Measurements from ENCODE around the gene SAPCD2.

The SAPCD2 gene

DNA sequence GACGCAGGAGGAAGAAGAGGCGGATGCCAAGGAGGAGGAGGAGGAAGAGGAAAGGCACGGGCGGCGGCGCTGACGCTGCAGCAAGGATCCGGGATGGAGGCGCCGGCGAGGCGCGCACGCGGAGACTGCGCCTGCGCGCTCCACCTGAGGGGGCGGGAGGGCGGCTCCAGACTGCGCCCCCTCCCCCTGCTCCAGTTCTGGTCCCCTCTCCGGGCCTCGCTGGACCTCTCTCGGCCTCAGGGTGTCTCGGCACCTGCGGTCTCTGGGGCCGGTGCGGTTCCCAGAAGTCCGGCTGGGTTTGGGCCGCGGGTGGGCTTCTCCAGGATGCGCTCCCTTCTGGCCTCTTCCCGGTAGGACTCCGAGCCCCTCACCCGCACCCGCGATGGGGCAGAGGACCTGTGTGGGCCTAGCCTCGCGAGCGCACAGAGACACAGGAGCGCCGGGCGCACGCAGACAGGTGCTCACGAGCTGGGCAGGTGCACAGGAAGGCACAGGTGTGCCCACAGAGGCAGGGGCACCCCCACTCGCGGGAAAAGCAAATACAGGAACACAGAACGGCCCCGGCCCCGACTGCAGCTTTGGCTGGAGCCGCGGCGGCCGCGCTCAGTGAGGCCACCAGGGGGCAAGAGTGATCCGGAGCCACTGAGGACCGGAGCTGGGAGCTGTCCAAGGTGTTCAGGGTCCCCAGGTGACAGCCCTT, 24.1 kb downstream of the SAPCD2 start, which contains the start of gene NPDC1:
Gene NPDC1 (minus strand): TSS at position 90 of the 700 bp plus-strand sequence. CDS start 188 bp downstream, outside the sequence.
- no peak for DNase-seq (ENCODE audit: low read depth, low spot score)
- peak within 1 kb of the TSS; percentile 65 for H3K4me3 ChIP-seq (ENCODE audit: low read depth, low read length)
- POLR2A ChIA-PET = interaction anchor here (0.6 to 0.9 kb wide), 2 partner anchors 11 to 181 kb away, joined by 3 read pairs; partner anchors contain the start of gene RNF224
- CTCF ChIA-PET = interaction anchor here (0.7 to 10.9 kb wide), 29 partner anchors 10 to 268 kb away, joined by 3 to 364 read pairs (median 4); partner anchors contain the start of genes ABCA2, CYSRT1, FBXW5 and FUT7
- TF ChIP-seq, protein P1, sequence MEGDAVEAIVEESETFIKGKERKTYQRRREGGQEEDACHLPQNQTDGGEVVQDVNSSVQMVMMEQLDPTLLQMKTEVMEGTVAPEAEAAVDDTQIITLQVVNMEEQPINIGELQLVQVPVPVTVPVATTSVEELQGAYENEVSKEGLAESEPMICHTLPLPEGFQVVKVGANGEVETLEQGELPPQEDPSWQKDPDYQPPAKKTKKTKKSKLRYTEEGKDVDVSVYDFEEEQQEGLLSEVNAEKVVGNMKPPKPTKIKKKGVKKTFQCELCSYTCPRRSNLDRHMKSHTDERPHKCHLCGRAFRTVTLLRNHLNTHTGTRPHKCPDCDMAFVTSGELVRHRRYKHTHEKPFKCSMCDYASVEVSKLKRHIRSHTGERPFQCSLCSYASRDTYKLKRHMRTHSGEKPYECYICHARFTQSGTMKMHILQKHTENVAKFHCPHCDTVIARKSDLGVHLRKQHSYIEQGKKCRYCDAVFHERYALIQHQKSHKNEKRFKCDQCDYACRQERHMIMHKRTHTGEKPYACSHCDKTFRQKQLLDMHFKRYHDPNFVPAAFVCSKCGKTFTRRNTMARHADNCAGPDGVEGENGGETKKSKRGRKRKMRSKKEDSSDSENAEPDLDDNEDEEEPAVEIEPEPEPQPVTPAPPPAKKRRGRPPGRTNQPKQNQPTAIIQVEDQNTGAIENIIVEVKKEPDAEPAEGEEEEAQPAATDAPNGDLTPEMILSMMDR (IDR thresholded peaks at IDR 0.05; ENCODE audit: insufficient read depth, low read length, missing control alignments) = peak; percentile 93

DNA sequence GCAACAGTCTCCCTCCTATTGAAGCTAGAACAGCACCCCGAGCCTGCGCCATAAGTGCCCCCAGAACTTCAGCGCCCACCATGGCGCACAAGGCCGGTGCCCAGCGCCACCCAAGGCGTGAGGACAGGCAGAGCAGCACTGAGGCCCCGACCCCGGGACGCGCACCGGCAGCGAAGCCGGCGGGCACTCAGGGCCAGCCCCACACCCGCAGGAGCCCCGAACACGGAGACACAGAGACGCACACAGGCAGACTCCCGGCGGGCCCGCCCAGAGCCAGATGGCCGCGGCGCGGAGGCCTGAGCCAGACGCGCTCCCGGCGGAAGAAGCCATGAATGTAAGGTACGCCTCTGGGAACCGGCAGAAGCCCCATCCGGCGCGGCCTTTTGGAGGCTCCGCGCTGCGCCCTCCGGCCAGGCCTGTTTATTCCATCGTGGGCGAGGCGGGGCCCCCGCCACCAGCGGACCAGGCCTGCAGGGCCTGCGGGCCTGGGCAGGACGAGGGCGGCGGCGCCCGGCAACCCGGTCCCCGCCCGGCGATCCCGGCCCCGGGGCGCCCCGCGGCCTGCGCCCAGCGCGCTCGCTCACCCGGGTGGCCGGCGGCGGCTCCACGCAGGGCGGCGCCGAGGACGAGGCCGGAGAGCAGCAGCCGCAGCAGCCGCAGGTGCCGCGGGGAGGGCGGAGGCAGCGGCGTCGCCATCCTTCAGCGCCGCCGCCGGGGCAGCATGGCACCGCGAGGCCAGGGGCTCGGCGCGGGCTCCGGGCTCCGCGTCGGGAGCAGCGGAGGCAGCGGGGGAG, 24.9 kb downstream of the SAPCD2 start:
- CTCF ChIA-PET = interaction anchor here (0.6 to 10.9 kb wide), 15 partner anchors 10 to 257 kb away, joined by 3 to 364 read pairs (median 7); partner anchors contain the start of genes ABCA2, CYSRT1, FUT7 and RNF208
- no peak for DNase-seq (ENCODE audit: low read depth, low spot score)

DNA sequence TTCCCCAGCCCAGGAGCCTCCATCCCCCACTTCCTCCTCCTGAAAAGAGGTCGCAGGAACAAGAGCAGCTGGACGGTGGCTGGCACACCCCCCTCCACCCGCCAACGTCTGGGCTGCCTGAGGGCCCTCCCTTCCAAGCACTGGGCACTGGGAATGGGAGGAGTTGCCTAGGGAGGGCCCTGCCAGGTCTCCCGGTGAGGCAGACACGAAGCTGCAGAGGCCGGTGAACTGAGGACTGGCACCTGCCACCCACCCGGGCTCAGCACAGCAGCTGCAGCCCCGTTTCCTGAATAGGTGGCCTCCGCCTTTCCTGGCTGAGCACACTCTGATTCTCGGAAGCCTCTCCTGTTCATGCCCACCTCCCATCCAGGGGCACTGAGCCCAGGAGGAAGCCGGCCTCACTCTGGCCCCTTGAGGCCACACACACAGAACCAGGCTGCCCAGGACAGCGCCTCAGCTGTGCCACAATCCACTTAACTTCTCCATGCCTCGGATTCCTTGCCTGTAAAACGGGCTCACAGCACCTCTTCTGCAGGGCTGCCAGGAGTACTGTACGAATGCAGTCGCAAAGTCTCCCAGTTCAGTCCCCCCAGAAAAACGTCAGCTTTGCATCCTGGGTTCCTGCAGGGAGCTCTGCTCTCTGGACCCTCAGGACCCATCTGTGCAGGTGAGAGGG, 25.7 kb downstream of the SAPCD2 start:
- ChIA-PET CTCF (interaction anchor here (0.6 to 2.6 kb wide), 13 partner anchors 8 to 192 kb away, joined by 3 to 36 read pairs (median 4); partner anchors contain the start of genes ABCA2, FUT7, RNF224 and SAPCD2), POLR2A (no interaction called here)
- H3K4me3 ChIP-seq (ENCODE audit: low read depth, low read length) = peak overlapping the region; percentile 65
- TF ChIP-seq, protein P1 (IDR thresholded peaks at IDR 0.05; ENCODE audit: insufficient read depth, low read length, missing control alignments) = no peak
- no peak for DNase-seq (ENCODE audit: low read depth, low spot score)

More for the DNA sequence above, 24.9 kb downstream of the SAPCD2 start:
- POLR2A ChIA-PET = no interaction called here
- H3K4me3 ChIP-seq (ENCODE audit: low read depth, low read length) = peak overlapping the region; percentile 65
- TF ChIP-seq, protein P1 (IDR thresholded peaks at IDR 0.05; ENCODE audit: insufficient read depth, low read length, missing control alignments) = no peak

DNA sequence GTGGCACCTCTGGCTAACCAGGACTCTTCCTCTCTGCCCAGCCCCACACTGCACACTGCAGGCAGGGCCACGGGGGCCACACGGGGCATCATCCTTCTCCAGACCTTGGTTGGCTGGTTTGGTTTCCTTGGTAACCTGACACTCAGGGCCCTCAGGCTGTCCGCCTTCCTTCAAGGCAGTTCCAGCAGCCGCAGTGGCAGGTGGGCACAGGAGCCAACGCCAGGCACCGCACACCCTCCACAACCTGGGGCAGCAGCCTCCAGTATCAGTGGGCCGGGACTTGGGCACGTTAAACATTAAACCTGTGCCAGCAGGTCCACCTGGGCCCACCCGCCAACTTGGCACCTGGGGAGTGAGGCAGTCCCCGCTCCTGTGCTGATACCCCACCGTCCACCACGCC, 26.3 kb downstream of the SAPCD2 start:
- DNase-seq (ENCODE audit: low read depth, low spot score) = no peak
- ChIA-PET CTCF (interaction anchor here (0.6 to 2.6 kb wide), 10 partner anchors 9 to 96 kb away, joined by 3 to 36 read pairs (median 6); partner anchors contain the start of genes ABCA2, FUT7 and SAPCD2), POLR2A (no interaction called here)
- TF ChIP-seq, protein P1 (IDR thresholded peaks at IDR 0.05; ENCODE audit: insufficient read depth, low read length, missing control alignments) = no peak
- no peak overlapping the region for H3K4me3 ChIP-seq (ENCODE audit: low read depth, low read length)

DNA sequence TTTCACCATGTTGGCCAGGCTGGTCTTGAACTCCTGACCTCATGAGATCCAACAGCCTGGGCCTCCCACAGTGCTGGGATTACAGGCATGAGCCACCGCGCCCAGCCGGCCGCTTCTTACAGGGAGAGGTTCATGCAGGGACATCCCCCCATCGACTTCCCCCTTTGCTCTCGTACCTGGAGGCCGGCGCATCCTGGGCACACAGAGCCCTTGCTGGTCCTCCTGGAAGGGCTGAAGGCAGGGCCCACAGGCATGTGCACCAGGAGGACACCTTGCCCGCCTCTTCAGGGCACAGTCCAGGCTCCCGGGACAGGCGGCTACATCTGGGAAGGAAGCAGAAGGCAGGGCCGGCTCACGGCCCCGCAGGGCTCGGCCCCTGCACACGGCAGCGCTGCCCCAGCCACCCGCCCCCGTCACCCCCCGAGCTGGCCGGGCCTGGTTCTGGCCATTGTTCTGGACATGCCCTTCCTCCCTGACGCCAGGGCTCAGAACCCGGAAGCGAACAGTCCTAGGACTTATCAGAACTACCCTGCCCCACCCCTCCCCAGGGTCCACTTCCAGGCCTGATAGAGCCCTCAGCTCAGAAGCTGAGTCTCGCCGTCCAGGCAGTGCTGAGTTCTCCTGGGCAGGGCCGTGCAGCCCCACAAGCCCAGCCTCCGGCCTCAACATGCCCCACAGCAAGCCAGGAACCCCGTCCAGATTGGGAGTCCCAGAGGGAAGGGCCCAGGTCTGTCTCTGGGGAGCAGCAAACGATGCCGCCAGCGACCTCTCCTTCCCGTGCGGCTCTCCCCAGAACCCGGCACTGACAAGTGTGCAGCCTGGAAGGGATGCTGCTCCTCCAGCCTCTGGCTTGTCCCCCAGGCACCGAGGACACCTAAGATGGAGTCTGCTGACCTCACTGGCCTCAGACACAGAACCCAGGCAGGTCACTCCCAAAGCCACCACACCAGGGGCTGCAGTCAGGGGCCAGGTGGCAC, 27.3 kb downstream of the SAPCD2 start:
- TF ChIP-seq, protein P1 (IDR thresholded peaks at IDR 0.05; ENCODE audit: insufficient read depth, low read length, missing control alignments) = no peak
- POLR2A ChIA-PET = no interaction called here
- CTCF ChIA-PET = interaction anchor here (0.6 to 4.4 kb wide), 8 partner anchors 8 to 24 kb away, joined by 3 to 36 read pairs (median 6); partner anchors contain the start of genes ABCA2 and FUT7
- no peak for DNase-seq (ENCODE audit: low read depth, low spot score)
- no peak overlapping the region for H3K4me3 ChIP-seq (ENCODE audit: low read depth, low read length)

All from AG04449 (cell line).